AG09319 (cell line): ENCODE data around the gene CCDC170.

Source experiments
- DNase-seq: peaks from one replicate; pipeline ENCODE4 v3.0.0-alpha.2; 2010; ENCODE audit warnings: low read depth; ENCODE audit errors: extremely low read depth
- TF ChIP-seq, protein P1 (sequence below): IDR thresholded peaks from 2 replicates; pipeline ENCODE4 v1.5.1; 2011; ENCODE audit warnings: low read depth, mild to moderate bottlenecking, inconsistent platforms, low read length, moderate library complexity

CCDC170 gene

DNA sequence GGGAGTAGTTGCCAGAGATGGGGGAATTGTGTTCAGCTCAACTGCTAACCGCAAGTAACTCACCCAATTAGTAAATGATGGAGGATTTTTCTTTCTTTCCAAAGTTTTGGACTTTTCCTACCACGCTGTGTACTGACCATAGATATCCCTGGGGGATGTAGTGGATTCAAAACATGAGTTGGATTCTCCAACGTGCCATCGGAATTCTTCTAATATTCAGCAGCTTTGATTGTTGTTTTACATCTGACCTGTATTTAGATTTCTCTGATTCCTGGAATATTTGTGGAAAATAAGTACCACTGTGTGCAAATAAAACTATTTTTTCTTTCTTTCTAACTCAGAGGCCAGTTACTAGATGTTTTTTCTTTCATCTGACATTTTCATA is 1.1 kb downstream of the CCDC170 start:
- TF ChIP-seq, protein P1, sequence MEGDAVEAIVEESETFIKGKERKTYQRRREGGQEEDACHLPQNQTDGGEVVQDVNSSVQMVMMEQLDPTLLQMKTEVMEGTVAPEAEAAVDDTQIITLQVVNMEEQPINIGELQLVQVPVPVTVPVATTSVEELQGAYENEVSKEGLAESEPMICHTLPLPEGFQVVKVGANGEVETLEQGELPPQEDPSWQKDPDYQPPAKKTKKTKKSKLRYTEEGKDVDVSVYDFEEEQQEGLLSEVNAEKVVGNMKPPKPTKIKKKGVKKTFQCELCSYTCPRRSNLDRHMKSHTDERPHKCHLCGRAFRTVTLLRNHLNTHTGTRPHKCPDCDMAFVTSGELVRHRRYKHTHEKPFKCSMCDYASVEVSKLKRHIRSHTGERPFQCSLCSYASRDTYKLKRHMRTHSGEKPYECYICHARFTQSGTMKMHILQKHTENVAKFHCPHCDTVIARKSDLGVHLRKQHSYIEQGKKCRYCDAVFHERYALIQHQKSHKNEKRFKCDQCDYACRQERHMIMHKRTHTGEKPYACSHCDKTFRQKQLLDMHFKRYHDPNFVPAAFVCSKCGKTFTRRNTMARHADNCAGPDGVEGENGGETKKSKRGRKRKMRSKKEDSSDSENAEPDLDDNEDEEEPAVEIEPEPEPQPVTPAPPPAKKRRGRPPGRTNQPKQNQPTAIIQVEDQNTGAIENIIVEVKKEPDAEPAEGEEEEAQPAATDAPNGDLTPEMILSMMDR, result no peak
- DNase-seq, result no peak

DNA sequence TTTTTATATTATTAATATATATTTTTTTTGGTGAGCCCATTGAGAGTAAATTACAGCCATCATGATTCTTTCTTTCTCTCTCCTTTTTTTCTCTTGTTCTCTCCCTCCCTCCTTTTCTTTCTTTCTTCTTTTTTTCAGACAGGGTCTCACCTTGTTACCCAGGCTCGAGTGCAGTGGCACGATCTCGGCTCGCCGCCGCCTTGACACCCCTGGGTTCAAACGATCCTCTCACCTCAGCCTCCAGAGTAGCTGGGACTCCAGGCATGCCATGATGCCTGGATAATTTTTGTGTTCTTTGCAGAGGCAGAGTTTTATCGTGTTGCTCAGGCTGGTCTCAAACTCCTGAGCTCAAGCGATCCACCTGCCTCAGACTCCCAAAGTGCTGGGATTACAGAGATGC is 1.6 kb downstream of the CCDC170 start:
- TF ChIP-seq, protein P1, result no peak
- DNase-seq, result no peak

DNA sequence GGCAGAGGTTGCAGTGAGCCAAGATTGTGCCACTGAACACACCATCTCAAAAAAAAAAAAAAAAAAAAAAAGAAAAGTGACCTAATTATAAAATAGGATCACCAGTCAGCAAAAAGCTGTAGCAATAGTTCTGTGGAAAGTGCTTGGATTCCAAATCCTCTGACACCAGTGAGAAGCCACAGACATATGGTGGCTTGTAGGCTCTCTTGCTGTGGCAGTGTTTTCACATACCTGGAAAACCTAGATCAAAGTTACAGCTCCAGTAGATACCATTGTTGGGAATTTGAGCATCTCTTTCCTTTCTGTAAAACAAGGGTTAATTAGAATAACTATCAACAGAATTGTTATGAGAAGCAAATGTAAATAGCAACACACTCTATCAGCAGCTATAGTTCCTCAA is 4.1 kb downstream of the CCDC170 start:
- TF ChIP-seq, protein P1, result no peak
- no peak for DNase-seq

DNA sequence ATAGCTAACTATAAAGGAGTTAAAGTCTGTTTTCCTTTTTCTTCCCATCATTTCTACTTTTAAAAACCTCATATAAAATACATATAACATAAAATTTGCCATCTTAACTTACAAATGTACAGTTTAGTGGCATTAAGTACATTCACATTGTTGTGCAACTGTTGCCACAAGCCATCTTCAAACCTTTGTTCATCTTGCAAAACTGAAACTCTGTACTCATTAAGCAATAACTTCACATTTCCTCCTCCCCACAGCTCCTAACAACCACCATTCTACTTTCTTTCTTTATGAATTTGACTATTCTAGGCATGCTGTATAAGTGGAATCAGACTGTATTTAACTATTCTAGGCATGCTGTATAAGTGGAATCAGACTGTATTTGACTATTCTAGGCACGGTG is 4.5 kb downstream of the CCDC170 start:
- TF ChIP-seq, protein P1, result no peak
- no peak for DNase-seq

DNA sequence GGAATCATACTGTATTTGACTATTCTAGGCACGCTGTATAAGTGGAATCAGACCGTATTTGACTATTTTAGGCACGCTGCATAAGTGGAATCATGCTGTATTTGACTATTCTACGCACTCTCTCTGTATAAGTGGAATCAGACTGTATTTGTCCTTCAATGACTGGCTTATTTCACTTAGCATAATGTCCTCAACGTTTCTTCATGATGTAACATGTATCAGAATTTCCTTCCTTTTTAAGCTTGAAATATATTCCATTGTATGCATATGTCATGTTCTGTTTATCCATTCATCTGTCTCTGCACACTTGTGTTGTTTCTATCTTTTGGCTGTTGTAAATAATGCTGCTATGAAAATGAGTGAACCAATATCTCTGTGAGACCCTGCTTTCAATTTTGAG is 5.7 kb downstream of the CCDC170 start:
- TF ChIP-seq, protein P1, result no peak
- DNase-seq, result no peak

DNA sequence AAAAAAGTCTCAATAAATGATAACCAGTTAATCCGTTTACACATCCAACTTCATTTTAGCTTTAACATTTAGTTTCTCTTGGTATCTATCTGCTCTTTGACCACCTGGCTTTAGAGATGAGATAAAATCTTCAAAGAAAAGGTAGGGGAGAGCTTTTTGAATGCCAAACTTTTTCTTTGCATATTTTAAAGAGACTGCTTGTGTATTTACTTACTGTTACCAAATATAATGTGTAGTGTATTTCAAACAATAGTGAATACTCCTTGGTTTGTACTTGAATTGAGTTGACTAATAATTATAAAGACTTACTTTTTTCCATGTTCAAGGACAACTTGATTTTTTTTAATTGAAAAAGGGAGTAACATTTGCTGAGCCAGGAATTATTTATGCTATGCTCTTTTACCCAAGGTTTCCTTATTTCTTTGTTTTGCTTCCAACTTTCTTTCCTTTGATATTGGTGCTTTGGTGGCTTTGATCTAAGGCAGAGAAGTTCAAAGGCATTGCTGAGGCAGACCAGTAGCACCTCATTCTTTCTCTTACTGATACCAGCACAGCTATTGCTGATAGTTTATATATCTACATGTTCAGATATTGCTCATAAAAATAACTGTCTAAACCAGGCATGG is 7.8 kb downstream of the CCDC170 start:
- TF ChIP-seq, protein P1, result no peak
- DNase-seq, result no peak

DNA sequence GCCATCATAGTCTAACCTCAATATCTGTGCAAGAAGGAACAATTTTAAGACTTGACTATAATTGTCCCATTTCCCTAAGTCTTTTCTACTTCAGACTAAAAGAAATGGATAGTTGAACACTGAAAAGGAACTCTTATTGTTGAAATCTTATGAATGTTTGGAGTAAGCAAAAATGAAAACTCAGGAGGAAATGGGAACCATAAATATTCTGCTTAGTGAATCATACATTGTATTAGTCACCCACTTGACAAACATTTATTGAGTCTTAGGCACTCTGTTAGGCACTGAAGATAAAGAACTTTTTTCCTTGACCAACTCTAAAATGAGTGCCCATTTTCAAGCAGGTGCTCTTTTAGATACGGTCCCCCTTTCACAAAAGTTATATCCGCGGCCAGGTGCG is 8.7 kb downstream of the CCDC170 start:
- DNase-seq, result no peak
- TF ChIP-seq, protein P1, result no peak
